Measurements from ENCODE around the gene ZNF169. TPM values are rescaled to one million over a fixed set of nuclear protein-coding genes. Genes with fewer than 3 reads are reported as not detected.

ZNF169 gene
- total and polyA plus RNA-seq, 2 donors (not counting 1 experiment from before 2014, with no cell fraction given) = 19.0 to 26.9 TPM

DNA sequence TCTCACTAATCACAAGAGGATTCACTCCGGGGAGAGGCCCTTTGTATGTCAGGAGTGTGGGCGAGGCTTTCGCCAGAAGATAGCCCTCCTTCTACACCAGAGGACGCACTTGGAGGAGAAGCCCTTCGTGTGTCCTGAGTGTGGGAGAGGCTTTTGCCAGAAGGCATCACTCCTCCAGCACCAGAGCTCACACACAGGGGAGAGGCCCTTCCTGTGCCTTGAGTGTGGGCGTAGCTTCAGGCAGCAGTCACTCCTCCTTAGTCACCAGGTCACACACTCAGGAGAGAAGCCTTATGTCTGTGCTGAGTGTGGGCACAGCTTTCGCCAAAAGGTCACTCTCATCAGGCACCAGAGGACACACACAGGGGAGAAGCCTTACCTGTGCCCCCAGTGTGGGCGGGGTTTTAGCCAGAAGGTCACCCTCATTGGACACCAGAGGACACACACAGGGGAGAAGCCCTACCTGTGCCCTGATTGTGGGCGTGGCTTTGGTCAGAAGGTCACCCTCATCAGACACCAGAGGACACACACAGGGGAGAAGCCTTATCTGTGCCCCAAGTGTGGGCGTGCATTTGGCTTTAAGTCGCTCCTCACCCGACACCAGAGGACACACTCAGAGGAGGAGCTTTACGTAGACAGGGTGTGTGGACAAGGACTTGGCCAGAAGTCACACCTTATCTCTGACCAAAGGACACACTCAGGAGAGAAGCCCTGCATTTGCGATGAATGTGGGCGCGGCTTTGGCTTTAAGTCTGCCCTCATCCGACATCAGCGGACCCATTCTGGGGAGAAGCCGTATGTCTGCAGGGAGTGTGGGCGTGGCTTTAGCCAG, 41.6 kb downstream of the ZNF169 start:
- ChIA-PET POLR2A (no interaction called here), CTCF (no interaction called here)
- intact Hi-C loops (cut with micrococcal nuclease) = no loop called here
- H2AFZ ChIP-seq (ENCODE audit: insufficient read depth, low read depth, low read length, poor library complexity, severe bottlenecking) = no peak overlapping the region
- no peak overlapping the region for H3K9ac ChIP-seq (ENCODE audit: low read length)
- Mint-ChIP-seq H3K27me3 (no peaks in the 10 kb centered on the region), H3K9me3 (ENCODE audit: insufficient read depth) (no peaks in the 10 kb centered on the region), H3K4me1 (no peaks in the 10 kb centered on the region), H3K4me3 (no peak overlapping the region), H3K27ac (no peak overlapping the region)
- no peaks in the 10 kb centered on the region for H3K79me2 ChIP-seq (ENCODE audit: control insufficient read depth, insufficient read depth, low read length)
- WGBS (ENCODE audit: insufficient coverage) = over 99% methylated on average over 14 of the region's 20 CpGs
- no peak for ATAC-seq (ENCODE audit: low read depth)
- no peak overlapping the region for H3K4me3 ChIP-seq (ENCODE audit: control extremely low read depth in 1 of 5, extremely low read depth in 1 of 5, insufficient read depth in 1 of 5, low read depth in 2 of 5, low read length in 4 of 5)
- no peaks in the 10 kb centered on the region for H3K27me3 ChIP-seq (replicated peaks in 1 of 4; ENCODE audit: control extremely low read depth in 1 of 4, control insufficient read depth in 3 of 4, insufficient read depth in 4 of 4, low read length in 3 of 4)
- no peak overlapping the region for H3K4me2 ChIP-seq (replicated peaks; ENCODE audit: low read depth, low read length, poor library complexity, severe bottlenecking)
- no peak overlapping the region for H3K27ac ChIP-seq (ENCODE audit: low read length in 2 of 2)
- no peaks in the 10 kb centered on the region for H3K4me1 ChIP-seq (ENCODE audit: control insufficient read depth in 2 of 2, insufficient read depth in 2 of 2, low read length in 2 of 2)
- no peaks in the 10 kb centered on the region for H3K9me3 ChIP-seq (ENCODE audit: control extremely low read depth in 1 of 3, control insufficient read depth in 2 of 3, insufficient read depth in 1 of 3, low read length in 2 of 3)
- peak; percentile 5 for DNase-seq
- H4K20me1 ChIP-seq (ENCODE audit: control insufficient read depth, insufficient read depth, low read length, poor library complexity, severe bottlenecking) = no peaks in the 10 kb centered on the region
- TF ChIP-seq EZH2 (IDR thresholded peaks at IDR 0.05; ENCODE audit: borderline replicate concordance, insufficient read depth, low read depth, low read length, poor library complexity, severe bottlenecking) = no peak
- TF ChIP-seq, protein P1, sequence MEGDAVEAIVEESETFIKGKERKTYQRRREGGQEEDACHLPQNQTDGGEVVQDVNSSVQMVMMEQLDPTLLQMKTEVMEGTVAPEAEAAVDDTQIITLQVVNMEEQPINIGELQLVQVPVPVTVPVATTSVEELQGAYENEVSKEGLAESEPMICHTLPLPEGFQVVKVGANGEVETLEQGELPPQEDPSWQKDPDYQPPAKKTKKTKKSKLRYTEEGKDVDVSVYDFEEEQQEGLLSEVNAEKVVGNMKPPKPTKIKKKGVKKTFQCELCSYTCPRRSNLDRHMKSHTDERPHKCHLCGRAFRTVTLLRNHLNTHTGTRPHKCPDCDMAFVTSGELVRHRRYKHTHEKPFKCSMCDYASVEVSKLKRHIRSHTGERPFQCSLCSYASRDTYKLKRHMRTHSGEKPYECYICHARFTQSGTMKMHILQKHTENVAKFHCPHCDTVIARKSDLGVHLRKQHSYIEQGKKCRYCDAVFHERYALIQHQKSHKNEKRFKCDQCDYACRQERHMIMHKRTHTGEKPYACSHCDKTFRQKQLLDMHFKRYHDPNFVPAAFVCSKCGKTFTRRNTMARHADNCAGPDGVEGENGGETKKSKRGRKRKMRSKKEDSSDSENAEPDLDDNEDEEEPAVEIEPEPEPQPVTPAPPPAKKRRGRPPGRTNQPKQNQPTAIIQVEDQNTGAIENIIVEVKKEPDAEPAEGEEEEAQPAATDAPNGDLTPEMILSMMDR (IDR thresholded peaks at IDR 0.05) = no peak
- H3K36me3 ChIP-seq (replicated peaks in 1 of 2; ENCODE audit: control extremely low read depth in 1 of 2, control insufficient read depth in 1 of 2, extremely low read depth in 1 of 2, insufficient read depth in 2 of 2, low read length in 1 of 2) = peaks cover 4 to 20% of the 10 kb centered on the region in 2 experiments

DNA sequence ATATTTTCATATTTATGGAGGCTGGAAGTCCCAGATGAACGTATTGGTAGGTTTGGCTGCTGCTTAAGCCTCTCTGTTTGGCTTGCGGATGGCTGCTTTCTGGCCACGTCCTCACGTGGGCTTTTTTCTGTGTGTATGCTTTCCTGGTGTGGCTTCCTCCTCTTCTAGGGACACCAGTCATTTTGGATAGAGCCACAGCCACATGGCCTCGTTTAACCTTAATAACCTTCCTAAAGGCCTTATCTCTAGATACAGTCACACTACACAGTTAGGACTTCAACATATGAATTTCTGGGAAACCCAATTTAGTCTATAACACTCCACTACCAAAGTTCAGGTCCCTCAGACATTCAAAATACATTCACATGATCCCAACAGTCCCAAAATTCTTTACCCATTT, 42.5 kb downstream of the ZNF169 start:
- H3K9ac ChIP-seq (ENCODE audit: low read length) = no peak overlapping the region
- POLR2A ChIA-PET = no interaction called here
- no peaks in the 10 kb centered on the region for H3K4me1 ChIP-seq (ENCODE audit: control insufficient read depth in 2 of 2, insufficient read depth in 2 of 2, low read length in 2 of 2)
- H3K9me3 ChIP-seq (ENCODE audit: control extremely low read depth in 1 of 3, control insufficient read depth in 2 of 3, insufficient read depth in 1 of 3, low read length in 2 of 3) = no peaks in the 10 kb centered on the region
- peaks cover 2 to 18% of the 10 kb centered on the region in 2 experiments for H3K36me3 ChIP-seq (replicated peaks in 1 of 2; ENCODE audit: control extremely low read depth in 1 of 2, control insufficient read depth in 1 of 2, extremely low read depth in 1 of 2, insufficient read depth in 2 of 2, low read length in 1 of 2)
- CTCF ChIA-PET = no interaction called here
- ATAC-seq (ENCODE audit: low read depth) = no peak
- no peak overlapping the region for H2AFZ ChIP-seq (ENCODE audit: insufficient read depth, low read depth, low read length, poor library complexity, severe bottlenecking)
- no peaks in the 10 kb centered on the region for H3K27me3 ChIP-seq (replicated peaks in 1 of 4; ENCODE audit: control extremely low read depth in 1 of 4, control insufficient read depth in 3 of 4, insufficient read depth in 4 of 4, low read length in 3 of 4)
- 90% methylated on average over 1 of the region's 5 CpGs for WGBS (ENCODE audit: insufficient coverage)
- H3K4me2 ChIP-seq (replicated peaks; ENCODE audit: low read depth, low read length, poor library complexity, severe bottlenecking) = no peak overlapping the region
- Mint-ChIP-seq H3K27me3 (no peaks in the 10 kb centered on the region), H3K4me1 (no peaks in the 10 kb centered on the region), H3K9me3 (ENCODE audit: insufficient read depth) (no peaks in the 10 kb centered on the region), H3K4me3 (no peak overlapping the region), H3K27ac (no peak overlapping the region)
- no peaks in the 10 kb centered on the region for H3K79me2 ChIP-seq (ENCODE audit: control insufficient read depth, insufficient read depth, low read length)
- intact Hi-C loops (cut with micrococcal nuclease) = no loop called here
- TF ChIP-seq, protein P1 (IDR thresholded peaks at IDR 0.05) = no peak
- no peak for TF ChIP-seq EZH2 (IDR thresholded peaks at IDR 0.05; ENCODE audit: borderline replicate concordance, insufficient read depth, low read depth, low read length, poor library complexity, severe bottlenecking)
- DNase-seq = no peak
- H3K4me3 ChIP-seq (ENCODE audit: control extremely low read depth in 1 of 5, extremely low read depth in 1 of 5, insufficient read depth in 1 of 5, low read depth in 2 of 5, low read length in 4 of 5) = no peak overlapping the region
- H3K27ac ChIP-seq (ENCODE audit: low read length in 2 of 2) = no peak overlapping the region
- no peaks in the 10 kb centered on the region for H4K20me1 ChIP-seq (ENCODE audit: control insufficient read depth, insufficient read depth, low read length, poor library complexity, severe bottlenecking)

Measured in B cell (primary cell).